Neuron (in vitro differentiated cells): ENCODE results near the gene PCYT2.

Experiments
- H2AFZ ChIP-seq: one replicate; pipeline ENCODE4 v1.6.1; 2013; ENCODE audit warnings: low read depth, mild to moderate bottlenecking, inconsistent platforms, low read length, moderate library complexity
- H3K27me3 ChIP-seq: one replicate; pipeline ENCODE4 v1.6.1; 2013; ENCODE audit warnings: low read length; ENCODE audit not compliant: insufficient read depth
- H3K36me3 ChIP-seq: one replicate; pipeline ENCODE4 v1.6.1; 2013; ENCODE audit warnings: low read length; ENCODE audit not compliant: insufficient read depth
- H3K4me1 ChIP-seq: one replicate; pipeline ENCODE4 v1.6.1; 2013; ENCODE audit warnings: low read length; ENCODE audit not compliant: insufficient read depth
- H3K4me3 ChIP-seq: 2 replicates; pipeline ENCODE4 v1.5.1; 2013; ENCODE audit warnings: mild to moderate bottlenecking, low read length, moderate library complexity
- H3K9me3 ChIP-seq: one replicate; pipeline ENCODE4 v1.6.1; 2013; ENCODE audit warnings: low read length

Gene PCYT2

GRCh38 chr17:81934850-81935708 lies 23.9 kb upstream of the PCYT2 start:
- peaks cover 9% of the 10 kb centered on the region for H3K4me1 ChIP-seq
- H3K27me3 ChIP-seq = no peaks in the 10 kb centered on the region
- H3K9me3 ChIP-seq = no peaks in the 10 kb centered on the region
- H3K36me3 ChIP-seq = peaks cover 3% of the 10 kb centered on the region
- no peak overlapping the region for H2AFZ ChIP-seq
- H3K4me3 ChIP-seq = no peak overlapping the region

DNA sequence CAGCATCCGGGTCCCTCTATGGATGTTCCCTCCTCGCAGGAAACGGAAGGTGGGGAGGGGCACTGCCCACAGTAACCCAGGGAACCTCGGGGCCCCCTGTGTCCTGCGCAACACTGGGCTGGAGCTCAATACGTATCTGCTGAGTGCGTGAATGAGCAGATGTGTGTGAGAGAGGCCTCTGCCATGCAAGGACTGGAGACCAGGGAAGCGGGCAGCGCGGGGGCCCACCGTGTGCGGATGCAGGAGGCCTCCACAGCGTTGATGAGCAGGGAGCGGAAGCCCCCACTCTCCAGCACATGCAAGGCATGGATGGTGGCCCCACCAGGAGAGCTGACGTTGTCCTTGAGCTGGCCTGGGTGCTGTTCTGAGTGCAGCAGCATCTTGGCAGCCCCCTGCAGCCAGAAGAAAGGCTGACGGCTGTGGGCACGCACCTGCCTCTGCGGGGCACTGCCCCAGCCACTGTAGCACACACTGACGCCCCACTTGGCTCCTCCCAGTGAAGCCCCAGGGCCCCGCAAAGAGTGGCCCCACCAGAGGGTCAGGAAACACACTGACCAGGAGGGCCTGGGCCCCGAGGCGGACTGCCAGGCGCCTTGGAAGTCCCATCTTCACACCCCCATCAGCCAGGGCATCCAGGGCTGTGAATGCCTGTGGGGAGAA lies 23.0 kb upstream of the PCYT2 start:
- Histone ChIP-seq H2AFZ (no peak overlapping the region), H3K4me1 (peaks cover 7% of the 10 kb centered on the region), H3K4me3 (no peak overlapping the region), H3K36me3 (peaks cover 3% of the 10 kb centered on the region), H3K27me3 (no peaks in the 10 kb centered on the region), H3K9me3 (no peaks in the 10 kb centered on the region)

DNA sequence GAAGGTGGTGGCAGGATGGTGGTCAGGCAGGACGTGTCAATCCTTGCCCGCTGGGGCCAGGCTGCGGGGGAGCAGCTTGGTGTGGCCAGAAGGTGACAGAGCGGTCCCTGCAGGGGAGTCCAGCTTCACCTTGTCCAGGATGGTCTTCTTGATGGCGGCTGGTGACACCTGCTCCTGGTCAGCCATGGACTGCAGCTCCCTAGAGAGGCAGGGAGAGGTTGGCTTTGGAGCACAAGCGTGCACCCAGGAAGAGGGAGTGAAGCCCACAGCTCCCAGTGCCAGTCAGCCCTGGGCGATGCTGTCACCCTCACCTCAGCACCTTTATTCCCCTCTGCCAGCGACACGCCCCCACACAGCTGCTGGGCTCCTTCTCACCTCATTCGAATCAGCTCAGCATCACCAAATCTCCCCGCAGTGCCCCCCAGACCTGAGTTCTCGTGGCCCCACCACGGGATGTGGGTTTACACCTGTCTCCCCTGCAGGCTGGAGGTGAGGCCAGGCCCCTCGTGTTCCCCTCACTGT lies 22.0 kb upstream of the PCYT2 start:
- H3K4me1 ChIP-seq = peaks cover 10% of the 10 kb centered on the region
- peaks cover 3% of the 10 kb centered on the region for H3K36me3 ChIP-seq
- H2AFZ ChIP-seq = no peak overlapping the region
- no peak overlapping the region for H3K4me3 ChIP-seq
- no peaks in the 10 kb centered on the region for H3K9me3 ChIP-seq
- H3K27me3 ChIP-seq = no peaks in the 10 kb centered on the region

DNA sequence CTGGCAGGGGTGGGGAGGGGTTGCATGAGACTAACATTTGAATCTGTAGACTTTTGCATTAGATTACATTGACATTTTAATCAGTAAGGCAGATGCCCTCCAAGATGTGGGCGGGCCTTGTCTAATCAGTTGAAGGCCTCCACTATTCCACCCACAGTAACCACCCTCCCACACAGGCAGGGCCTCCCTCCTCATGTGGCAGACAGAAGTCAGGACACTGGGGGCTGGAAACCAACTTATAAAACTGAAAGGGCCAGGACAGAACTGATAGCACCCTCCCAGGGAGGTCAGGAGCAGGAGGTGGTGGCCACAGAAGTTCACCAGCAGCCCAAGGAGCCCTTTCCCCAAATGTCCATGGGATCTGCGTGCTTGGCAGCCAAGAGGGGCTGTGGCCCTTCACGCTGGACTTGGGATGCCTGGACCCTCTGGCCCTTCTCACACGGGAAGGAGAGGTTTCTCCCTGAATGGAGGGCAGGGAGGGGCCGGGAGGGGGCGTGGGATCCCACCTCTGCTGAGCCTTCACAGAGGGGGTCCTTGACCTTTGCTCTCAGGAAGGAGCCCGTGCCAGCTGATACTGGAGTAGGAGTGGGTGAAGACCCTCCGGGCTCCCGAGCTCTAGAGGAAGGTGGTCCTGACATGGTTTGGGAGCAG lies 21.3 kb upstream of the PCYT2 start:
- Histone ChIP-seq H2AFZ (no peak overlapping the region), H3K36me3 (peaks cover 3% of the 10 kb centered on the region), H3K9me3 (no peaks in the 10 kb centered on the region), H3K4me1 (peaks cover 10% of the 10 kb centered on the region), H3K4me3 (no peak overlapping the region), H3K27me3 (no peaks in the 10 kb centered on the region)

GRCh38 chr17:81931557-81932332 lies 20.5 kb upstream of the PCYT2 start:
- Histone ChIP-seq H2AFZ (no peak overlapping the region), H3K36me3 (peaks cover 3% of the 10 kb centered on the region), H3K4me3 (no peak overlapping the region), H3K9me3 (no peaks in the 10 kb centered on the region), H3K27me3 (no peaks in the 10 kb centered on the region), H3K4me1 (peaks cover 9% of the 10 kb centered on the region)

DNA sequence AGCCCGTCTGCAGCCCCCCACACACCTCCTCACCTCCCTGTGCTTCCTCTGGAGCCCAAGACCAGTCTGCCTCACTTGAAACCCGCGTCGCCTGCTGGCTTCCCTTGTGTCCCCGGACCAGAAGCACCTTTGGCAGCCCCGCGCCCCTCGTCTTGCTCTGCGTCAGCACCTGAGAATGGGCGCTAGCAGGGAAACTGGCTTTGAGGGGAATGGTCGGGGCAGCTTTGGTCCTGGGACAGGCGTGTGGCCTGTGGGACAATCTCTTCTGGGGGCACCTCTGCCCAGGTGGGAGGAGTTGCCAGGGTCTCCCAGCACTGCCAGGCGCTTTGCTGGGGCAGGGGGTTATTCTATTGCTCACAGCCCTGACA lies 20.0 kb upstream of the PCYT2 start:
- Histone ChIP-seq H3K4me1 (peaks cover 8% of the 10 kb centered on the region), H3K4me3 (no peak overlapping the region), H3K9me3 (no peaks in the 10 kb centered on the region), H2AFZ (no peak overlapping the region), H3K27me3 (no peaks in the 10 kb centered on the region), H3K36me3 (peaks cover 3% of the 10 kb centered on the region)

- Histone ChIP-seq H3K4me1 (peaks cover 12% of the 10 kb centered on the region), H3K9me3 (no peaks in the 10 kb centered on the region), H3K4me3 (no peak overlapping the region), H3K27me3 (no peaks in the 10 kb centered on the region), H3K36me3 (peaks cover 3% of the 10 kb centered on the region), H2AFZ (no peak overlapping the region)
Measured at GRCh38 chr17:81930142-81931125, 19.2 kb upstream of the PCYT2 start.

DNA sequence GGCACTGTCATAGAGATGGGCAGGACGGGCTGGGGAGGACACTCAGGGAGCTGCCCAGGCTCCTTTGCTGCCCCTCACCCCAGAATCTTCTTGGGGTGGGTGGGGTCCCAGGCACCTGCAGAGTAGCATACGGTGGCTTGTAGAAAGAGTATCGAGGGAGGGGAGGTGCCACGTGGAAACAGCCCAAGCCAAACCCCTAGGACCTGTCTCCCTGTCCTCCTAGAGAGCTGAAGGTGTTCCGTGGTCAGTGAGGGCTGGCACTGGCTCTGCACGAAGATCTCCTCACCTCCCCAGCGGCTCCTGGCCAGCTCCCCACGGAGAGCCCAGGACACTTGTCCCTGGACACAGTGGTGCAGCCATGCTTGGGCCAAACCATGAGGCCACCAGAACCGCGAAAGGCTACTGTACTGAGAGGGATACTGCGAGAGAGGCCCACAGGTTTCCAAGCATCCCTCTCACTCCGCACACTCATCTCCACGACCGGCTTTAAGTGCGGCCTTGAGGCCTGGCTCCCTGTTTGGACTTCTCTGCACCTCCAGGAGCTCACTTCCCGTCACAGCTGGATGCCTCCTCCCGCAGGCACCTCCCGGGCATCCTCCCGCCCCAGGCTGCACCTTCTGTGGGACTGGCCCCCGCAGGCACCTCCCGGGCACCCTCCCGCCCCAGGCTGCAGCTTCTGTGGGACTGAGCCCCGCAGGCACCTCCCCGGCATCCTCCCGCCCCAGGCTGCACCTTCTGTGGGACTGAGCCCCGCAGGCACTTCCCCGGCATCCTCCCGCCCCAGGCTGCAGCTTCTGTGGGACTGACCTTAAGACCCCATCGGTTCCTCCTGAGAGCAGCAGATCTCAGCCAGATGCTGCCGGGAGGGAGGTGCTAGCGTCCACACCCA lies 18.3 kb upstream of the PCYT2 start:
- no peak overlapping the region for H2AFZ ChIP-seq
- H3K27me3 ChIP-seq = no peaks in the 10 kb centered on the region
- H3K9me3 ChIP-seq = no peaks in the 10 kb centered on the region
- peaks cover 3% of the 10 kb centered on the region for H3K36me3 ChIP-seq
- peaks cover 20% of the 10 kb centered on the region for H3K4me1 ChIP-seq
- no peak overlapping the region for H3K4me3 ChIP-seq

GRCh38 chr17:81928544-81929252 lies 17.5 kb upstream of the PCYT2 start:
- Histone ChIP-seq H2AFZ (peak overlapping the region; percentile 66), H3K9me3 (no peaks in the 10 kb centered on the region), H3K4me3 (peak overlapping the region; percentile 71), H3K36me3 (peaks cover 3% of the 10 kb centered on the region), H3K4me1 (peaks cover 22% of the 10 kb centered on the region), H3K27me3 (no peaks in the 10 kb centered on the region)

GRCh38 chr17:81927653-81928543 lies 16.7 kb upstream of the PCYT2 start, which contains the start of gene MAFG:
MAFG (minus strand) TSS chr17:81927735; CDS start chr17:81923185, 4,550 bp downstream.
- H3K9me3 ChIP-seq = no peaks in the 10 kb centered on the region
- H3K4me1 ChIP-seq = peaks cover 22% of the 10 kb centered on the region
- H3K4me3 ChIP-seq = peak within 1 kb of the TSS; percentile 71
- no peaks in the 10 kb centered on the region for H3K27me3 ChIP-seq
- peaks cover 1% of the 10 kb centered on the region for H3K36me3 ChIP-seq
- peak within 1 kb of the TSS; percentile 66 for H2AFZ ChIP-seq
